ENCODE results near the gene CDKN1C.

CDKN1C gene

GRCh38 chr11:2931420-2931746 is 45.8 kb upstream of the CDKN1C start:
- no peak for DNase-seq (ENCODE audit: low read depth)
- no peak for TF ChIP-seq CTCF (IDR thresholded peaks at IDR 0.05; ENCODE audit: insufficient read depth, low read depth, low read length, missing control alignments)
- H3K4me3 ChIP-seq (ENCODE audit: low read depth, low read length), result no peak overlapping the region

GRCh38 chr11:2930704-2931419 is 45.3 kb upstream of the CDKN1C start:
- peak; percentile 72 for TF ChIP-seq CTCF (IDR thresholded peaks at IDR 0.05; ENCODE audit: insufficient read depth, low read depth, low read length, missing control alignments)

GRCh38 chr11:2929950-2930703 is 44.6 kb upstream of the CDKN1C start:
- peak overlapping the region; percentile 55 for H3K4me3 ChIP-seq (ENCODE audit: low read depth, low read length)
- TF ChIP-seq CTCF (IDR thresholded peaks at IDR 0.05; ENCODE audit: insufficient read depth, low read depth, low read length, missing control alignments), result peak; percentile 58
- peak; percentile 76 for DNase-seq (ENCODE audit: low read depth)

More at GRCh38 chr11:2930704-2931419, 45.3 kb upstream of the CDKN1C start:
- peak overlapping the region; percentile 55 for H3K4me3 ChIP-seq (ENCODE audit: low read depth, low read length)
- DNase-seq (ENCODE audit: low read depth), result peak; percentile 76

- H3K4me3 ChIP-seq (ENCODE audit: low read depth, low read length), result peak overlapping the region; percentile 55
- DNase-seq (ENCODE audit: low read depth), result peak; percentile 32
- TF ChIP-seq CTCF (IDR thresholded peaks at IDR 0.05; ENCODE audit: insufficient read depth, low read depth, low read length, missing control alignments), result no peak
Observed at GRCh38 chr11:2929531-2929949, 44.0 kb upstream of the CDKN1C start.

GRCh38 chr11:2928605-2929530 is 43.3 kb upstream of the CDKN1C start, which contains the start of gene PHLDA2:
PHLDA2 (minus strand) TSS chr11:2929420; CDS start chr11:2929364, 56 bp downstream.
- DNase-seq (ENCODE audit: low read depth), result peak; percentile 54
- no peak for TF ChIP-seq CTCF (IDR thresholded peaks at IDR 0.05; ENCODE audit: insufficient read depth, low read depth, low read length, missing control alignments)
- peak within 1 kb of the TSS; percentile 55 for H3K4me3 ChIP-seq (ENCODE audit: low read depth, low read length)

- no peak overlapping the region for H3K4me3 ChIP-seq (ENCODE audit: low read depth, low read length)
- TF ChIP-seq CTCF (IDR thresholded peaks at IDR 0.05; ENCODE audit: insufficient read depth, low read depth, low read length, missing control alignments), result no peak
- no peak for DNase-seq (ENCODE audit: low read depth)
Observed at GRCh38 chr11:2927851-2928604, 42.5 kb upstream of the CDKN1C start.
